GM19463 (cell line): ENCODE measurements around the gene UMODL1.

ENCODE experiments used
- ATAC-seq: cut with Tn5 transposase; IDR thresholded peaks from one replicate; pipeline ENCODE4 v1.9.1; 2021; ENCODE audit warnings: mild to moderate bottlenecking, moderate library complexity; ENCODE audit not compliant: unreplicated experiment

The UMODL1 gene

GRCh38 chr21:42125571-42126544, 54.7 kb downstream of the UMODL1 start:
- ATAC-seq = no peak

GRCh38 chr21:42127164-42128150, 56.3 kb downstream of the UMODL1 start:
- ATAC-seq = no peak

DNA sequence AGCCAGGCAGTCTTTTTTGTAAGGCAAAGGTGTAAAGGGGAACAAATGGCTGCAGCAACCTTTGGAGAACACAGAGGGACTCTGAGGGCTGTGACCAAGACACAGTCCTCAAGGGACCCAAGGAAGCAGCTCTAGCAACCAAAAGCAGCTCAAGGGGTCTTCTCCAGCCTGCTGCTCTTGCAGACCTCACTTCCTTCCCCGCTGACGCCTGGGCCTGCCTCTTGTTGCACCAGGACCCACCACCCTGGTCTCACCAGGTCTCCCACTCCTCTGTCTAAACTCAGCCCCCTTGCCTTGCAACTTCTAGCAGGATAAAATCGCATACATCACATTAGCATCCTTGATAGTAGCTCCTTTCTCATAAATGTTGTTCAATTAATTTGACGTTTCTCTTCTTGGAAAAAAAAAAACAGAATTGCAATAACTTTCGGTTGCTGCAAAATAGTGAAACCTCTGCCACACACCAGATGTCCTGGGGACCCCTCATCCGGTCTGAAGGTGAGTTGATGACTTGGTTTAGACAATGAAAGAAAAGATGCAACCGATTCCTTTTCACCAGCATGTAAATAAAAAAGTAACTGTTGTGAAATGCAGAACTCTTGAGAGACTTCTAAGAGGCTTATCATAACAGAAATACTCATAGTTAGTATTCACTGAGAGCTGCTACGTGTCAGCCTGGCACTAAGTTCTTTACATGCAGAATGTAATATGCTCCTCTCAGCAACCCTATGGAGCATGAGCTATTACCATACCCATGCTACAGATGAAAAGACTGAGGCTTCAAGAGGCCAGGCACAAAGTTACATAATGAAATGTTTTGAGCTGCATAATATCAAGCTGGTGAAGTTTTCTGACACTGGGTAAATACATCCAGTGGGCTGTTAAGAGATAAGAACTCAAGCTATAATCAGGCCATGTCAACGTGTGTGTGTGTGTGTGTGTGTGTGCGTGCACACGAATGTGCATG, 58.5 kb downstream of the UMODL1 start:
- no peak for ATAC-seq

- no peak for ATAC-seq
Observed at GRCh38 chr21:42130441-42130840, 59.3 kb downstream of the UMODL1 start.

DNA sequence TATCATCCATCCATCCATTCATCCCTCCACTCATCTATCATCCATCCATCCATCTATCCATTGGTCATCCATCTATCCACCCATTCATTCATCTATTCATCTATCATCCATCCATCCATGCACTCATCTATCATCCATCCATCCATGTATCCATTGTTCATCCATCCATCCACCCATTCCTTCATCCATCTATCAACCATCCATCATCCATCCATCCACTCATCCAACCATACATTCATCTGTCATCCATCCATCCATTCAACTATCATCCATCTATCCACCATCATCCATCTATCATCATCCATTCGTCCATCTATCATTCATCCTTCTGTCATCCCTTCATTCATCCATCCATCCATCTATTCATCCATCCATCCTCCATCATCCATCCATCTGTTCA, 61.1 kb downstream of the UMODL1 start:
- no peak for ATAC-seq

- ATAC-seq = no peak
Observed at GRCh38 chr21:42133131-42133530, 62.0 kb downstream of the UMODL1 start.

DNA sequence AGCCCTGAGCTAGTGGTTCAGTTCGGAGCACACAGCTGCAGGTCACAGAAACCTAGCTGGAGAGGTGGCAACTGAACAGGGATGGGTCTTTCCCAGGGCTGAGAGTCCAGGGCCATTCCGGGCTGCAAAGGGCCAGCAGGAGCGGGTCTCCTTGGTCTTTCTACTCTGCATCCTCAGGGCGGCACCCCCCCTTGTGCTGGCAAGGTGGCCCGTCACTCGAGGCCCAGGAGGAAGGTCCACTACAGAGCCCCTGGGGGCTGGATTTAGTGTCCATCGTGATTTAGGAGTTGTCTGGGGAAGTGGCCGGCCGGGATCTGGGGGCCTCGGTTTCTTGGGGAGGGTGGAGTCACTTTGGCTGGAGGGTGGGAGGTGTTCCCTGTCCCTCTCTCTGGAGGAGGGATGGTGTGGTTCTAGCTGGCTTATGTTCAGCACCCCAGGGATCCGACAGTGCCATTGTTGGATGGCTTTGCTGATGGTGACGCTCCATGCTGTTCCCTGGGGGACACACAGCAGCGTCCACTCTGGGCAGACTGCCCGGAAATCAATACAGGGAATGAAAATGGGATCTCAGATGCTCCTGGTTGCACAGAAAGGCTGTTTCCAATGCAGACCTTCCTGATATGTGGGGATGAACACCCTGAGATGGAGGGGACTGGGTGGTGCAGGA, 64.4 kb downstream of the UMODL1 start:
- no peak for ATAC-seq

- ATAC-seq = no peak
Observed at GRCh38 chr21:42137191-42137904, 66.2 kb downstream of the UMODL1 start.

DNA sequence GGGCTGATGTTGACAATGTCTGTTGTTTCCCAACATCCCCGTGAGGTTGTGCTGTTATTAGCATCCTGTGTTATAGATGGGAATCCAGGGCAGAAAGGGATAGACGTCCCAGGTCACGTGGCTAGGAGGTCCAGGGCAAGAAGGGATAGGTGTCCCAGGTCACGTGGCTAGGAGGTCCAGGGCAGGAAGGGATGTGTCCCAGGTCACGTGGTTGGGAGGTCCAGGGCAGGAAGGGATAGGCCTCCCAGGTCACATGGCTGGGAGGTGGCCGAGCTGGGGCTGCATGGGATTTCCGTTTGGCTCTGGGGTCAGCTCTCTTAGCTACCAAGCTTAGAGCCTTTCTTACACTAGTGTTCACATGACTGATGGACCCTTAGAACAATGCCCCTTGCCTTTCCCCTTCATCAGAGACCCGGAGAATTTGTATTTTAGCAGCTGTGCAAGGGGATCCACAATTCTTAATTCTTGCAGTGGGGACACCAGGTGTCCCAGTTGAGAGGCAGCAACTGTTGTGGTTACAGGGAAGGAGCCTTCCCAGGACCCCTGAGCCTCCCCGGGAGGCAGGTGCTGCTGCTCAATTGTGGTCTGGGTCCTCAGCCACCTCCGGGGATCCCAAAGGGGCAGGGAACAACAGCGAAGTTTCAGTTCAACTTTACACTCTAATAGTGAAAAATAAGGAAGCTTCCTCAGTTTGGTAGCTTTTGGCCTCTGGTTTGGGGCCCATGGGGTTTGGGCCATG, 69.2 kb downstream of the UMODL1 start:
- no peak for ATAC-seq

GRCh38 chr21:42141643-42142042, 70.5 kb downstream of the UMODL1 start:
- ATAC-seq = no peak

GRCh38 chr21:42142141-42142540, 71.0 kb downstream of the UMODL1 start:
- ATAC-seq = no peak

GRCh38 chr21:42142627-42143026, 71.5 kb downstream of the UMODL1 start:
- no peak for ATAC-seq

GRCh38 chr21:42143111-42143510, 72.0 kb downstream of the UMODL1 start:
- no peak for ATAC-seq

DNA sequence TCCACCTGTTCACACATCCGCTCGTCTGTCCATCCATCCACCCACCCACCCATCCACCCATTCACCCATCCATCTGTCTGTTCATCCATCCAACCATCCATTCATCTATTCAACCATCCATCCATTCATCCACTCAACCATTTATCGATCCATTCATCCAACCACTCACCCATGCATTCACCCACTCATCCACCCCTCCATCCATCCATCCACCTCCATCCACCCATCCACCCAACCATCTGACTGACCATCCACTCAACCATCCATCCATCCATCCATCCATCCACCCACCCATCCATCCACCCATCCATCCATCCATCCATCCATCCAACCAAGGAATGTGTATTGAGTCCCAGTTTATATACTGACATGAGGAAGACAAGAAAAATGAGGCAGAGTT, 73.1 kb downstream of the UMODL1 start:
- no peak for ATAC-seq

DNA sequence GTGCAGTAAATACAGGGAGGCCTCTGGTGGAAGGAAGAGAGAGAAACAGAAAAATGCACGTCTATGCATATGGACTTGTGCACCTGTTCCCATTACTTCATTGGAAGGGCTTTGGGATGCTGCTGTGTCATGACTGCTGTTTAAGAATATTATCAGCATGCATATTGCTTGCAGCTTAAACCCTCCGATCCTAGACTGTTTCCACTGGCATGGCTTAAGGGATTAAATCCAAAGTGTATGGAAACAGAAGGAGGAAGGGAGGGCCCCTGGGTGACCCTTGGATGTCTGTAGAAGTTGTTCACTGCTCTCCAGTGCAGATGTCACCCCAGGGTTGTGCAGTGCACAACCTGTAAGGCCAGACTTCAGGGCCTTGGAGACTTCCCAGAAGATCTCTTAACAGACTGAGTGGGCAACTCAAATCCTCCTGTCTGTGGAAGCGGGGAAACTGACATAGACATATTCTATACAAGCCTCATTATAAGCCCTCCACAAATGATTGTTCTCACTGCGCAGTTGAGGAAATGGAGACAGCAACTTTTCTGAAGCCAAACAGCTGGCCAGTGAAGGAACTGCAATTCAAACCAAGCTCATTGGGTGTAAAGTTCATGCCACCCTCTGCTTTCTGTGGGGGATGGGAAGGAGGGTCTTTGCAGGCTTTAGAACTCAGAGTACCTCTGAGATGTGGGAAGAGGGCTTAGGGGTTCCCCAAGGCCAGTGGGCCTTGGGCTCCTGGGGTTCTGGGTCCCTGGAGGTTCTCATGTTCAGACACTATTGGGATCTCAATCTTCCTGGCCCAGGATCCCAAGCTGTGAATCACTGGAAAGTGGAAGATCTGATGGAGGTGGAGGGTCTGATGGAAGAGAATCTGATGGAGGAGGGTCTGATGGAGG, 73.8 kb downstream of the UMODL1 start:
- ATAC-seq = no peak

- no peak for ATAC-seq
Observed at GRCh38 chr21:42145569-42146272, 74.6 kb downstream of the UMODL1 start.

DNA sequence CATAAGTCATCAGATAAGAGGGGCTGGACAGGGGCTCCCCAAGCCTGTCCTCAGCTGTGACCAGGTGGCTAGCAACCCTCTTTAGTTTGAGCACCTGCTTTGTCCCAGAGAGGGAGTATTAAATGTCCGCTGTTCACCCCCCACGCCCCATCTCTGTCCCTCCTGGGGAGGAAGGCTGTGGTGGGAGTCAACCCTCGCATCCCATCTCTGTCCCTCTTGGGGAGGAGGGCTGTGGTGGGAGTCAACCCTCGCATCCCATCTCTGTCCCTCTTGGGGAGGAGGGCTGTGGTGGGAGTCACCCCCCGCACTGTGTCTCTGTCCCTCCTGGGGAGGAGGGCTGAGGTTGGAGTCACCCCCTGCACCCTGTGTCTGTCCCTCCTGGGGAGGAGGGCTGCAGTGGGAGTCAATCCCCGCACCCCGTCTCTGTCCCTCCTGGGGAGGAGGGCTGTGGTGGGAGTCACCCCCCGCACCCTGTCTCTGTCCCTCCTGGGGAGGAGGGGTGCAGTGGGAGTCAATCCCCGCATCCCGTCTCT, 75.2 kb downstream of the UMODL1 start:
- ATAC-seq = no peak
